Measurements from ENCODE around the gene INO80. TPM values are rescaled to one million over a fixed set of nuclear protein-coding genes. Genes with fewer than 3 reads are reported as not detected.

INO80 gene
- total and polyA plus RNA-seq, 7 donors, result 7.2 to 36.6 (median 17.1) TPM

DNA sequence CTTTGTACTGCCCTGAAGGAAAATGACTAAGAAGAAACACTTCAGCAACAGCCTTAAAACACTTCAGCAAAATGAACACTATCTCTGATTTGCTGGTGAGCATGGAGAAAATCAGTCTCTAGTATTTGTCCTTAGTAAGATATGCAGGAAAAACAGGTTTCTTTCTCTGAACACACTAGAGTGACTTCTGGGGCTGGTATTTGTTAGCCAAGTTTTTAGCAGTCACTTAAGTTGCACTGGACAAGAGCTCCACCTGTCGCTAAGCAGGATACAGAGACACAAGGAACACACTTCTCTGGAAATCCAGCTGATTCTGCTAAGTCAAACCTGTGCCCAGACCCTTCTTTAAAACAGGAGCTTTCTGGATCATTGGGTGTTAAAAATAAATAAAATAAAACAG lies 97.5 kb downstream of the INO80 start:
- no peak for DNase-seq
- WGBS, 2 donors, result 17 to 69% methylated on average over 1 of the region's 1 CpG
- H3K27me3 ChIP-seq, result no peaks in the 10 kb centered on the region
- H3K9me3 ChIP-seq, result no peaks in the 10 kb centered on the region
- no peak overlapping the region for H3K4me3 ChIP-seq
- TF ChIP-seq CTCF (IDR thresholded peaks at IDR 0.05) (peak in 1 of 4 experiments; percentile 12), EP300 (IDR thresholded peaks at IDR 0.05) (no peak), POLR2A (IDR thresholded peaks at IDR 0.05) (no peak), POLR2AphosphoS5 (IDR thresholded peaks at IDR 0.05) (no peak)
- intact Hi-C loops (cut with DNase I), result no loop called here
- H3K36me3 ChIP-seq, result peaks cover 11 to 62% (median 25%) of the 10 kb centered on the region in 4 donors
- no peak overlapping the region for H3K27ac ChIP-seq
- H3K4me1 ChIP-seq, result peaks cover 0 to 21% (median 6%) of the 10 kb centered on the region in 4 donors

- WGBS, 2 donors, result 41 to 49% methylated on average over 2 of the region's 2 CpGs
- Histone ChIP-seq H3K36me3 (peaks cover 11 to 62% (median 25%) of the 10 kb centered on the region in 4 donors), H3K27ac (peak overlapping the region in 1 of 4 donors; percentile 17), H3K27me3 (no peaks in the 10 kb centered on the region), H3K4me1 (peaks cover 0 to 11% (median 0%) of the 10 kb centered on the region in 4 donors), H3K9me3 (no peaks in the 10 kb centered on the region), H3K4me3 (no peak overlapping the region)
- DNase-seq, result no peak
- no peak for TF ChIP-seq POLR2A (IDR thresholded peaks at IDR 0.05)
- TF ChIP-seq CTCF (IDR thresholded peaks at IDR 0.05), result no peak
- TF ChIP-seq POLR2AphosphoS5 (IDR thresholded peaks at IDR 0.05), result no peak
- TF ChIP-seq EP300 (IDR thresholded peaks at IDR 0.05), result no peak
- intact Hi-C loops (cut with DNase I), result no loop called here
Measured at GRCh38 chr15:41017066-41017735, 98.9 kb downstream of the INO80 start.

- 77 to 81% methylated on average over 3 of the region's 3 CpGs for WGBS, 2 donors
- DNase-seq, result no peak
- TF ChIP-seq POLR2AphosphoS5 (IDR thresholded peaks at IDR 0.05) (no peak), EP300 (IDR thresholded peaks at IDR 0.05) (no peak), CTCF (IDR thresholded peaks at IDR 0.05) (no peak), POLR2A (IDR thresholded peaks at IDR 0.05) (no peak)
- H3K27ac ChIP-seq, result no peak overlapping the region
- H3K4me1 ChIP-seq, result peaks cover 0 to 11% (median 4%) of the 10 kb centered on the region in 4 donors
- H3K27me3 ChIP-seq, result no peaks in the 10 kb centered on the region
- peaks cover 4 to 41% (median 17%) of the 10 kb centered on the region in 4 donors for H3K36me3 ChIP-seq
- intact Hi-C loops (cut with DNase I), result no loop called here
- no peaks in the 10 kb centered on the region for H3K9me3 ChIP-seq
- H3K4me3 ChIP-seq, result no peak overlapping the region
Measured at GRCh38 chr15:41013691-41014414, 102.2 kb downstream of the INO80 start.

DNA sequence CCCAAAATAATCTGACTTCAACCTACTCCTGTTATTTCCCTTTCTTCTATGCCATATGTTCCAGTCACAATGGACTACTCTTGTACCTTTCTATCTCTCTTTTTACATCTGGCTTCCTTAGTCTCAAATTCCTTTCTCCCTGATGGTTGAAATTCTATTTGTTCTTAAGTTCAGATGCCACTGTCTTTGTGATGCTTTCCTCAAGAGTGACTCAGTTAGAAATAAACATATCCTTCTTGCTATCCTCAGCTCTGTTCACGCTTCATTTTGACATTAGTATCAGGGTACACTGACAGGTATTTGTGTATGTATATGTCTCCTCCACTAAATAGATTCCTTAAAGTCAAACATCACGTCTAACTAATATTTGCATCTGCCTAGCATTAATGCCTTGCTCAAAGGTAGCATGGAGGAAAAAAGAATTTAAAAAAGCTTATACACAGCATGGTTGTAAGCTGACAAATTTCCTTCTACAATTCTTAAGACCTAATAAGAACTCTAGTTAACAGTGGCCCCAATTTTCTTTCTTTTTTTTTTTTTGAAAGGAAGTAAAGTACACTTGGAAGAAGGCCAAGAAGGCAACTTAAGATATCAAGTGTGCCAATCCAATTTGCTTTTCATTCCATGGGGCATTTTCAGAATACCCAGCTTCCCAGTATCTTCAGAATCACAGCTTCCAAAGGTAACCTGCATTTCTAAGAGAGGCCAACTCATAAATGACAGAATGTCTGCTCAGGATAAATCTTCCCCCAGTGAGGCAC lies 104.8 kb downstream of the INO80 start:
- Histone ChIP-seq H3K36me3 (peaks cover 0 to 26% (median 11%) of the 10 kb centered on the region in 4 donors), H3K4me3 (no peak overlapping the region), H3K27ac (no peak overlapping the region), H3K27me3 (no peaks in the 10 kb centered on the region), H3K9me3 (no peaks in the 10 kb centered on the region), H3K4me1 (peaks cover 0 to 8% (median 0%) of the 10 kb centered on the region in 4 donors)
- WGBS, 2 donors, result 86 to 94% methylated on average over 2 of the region's 2 CpGs
- TF ChIP-seq CTCF (IDR thresholded peaks at IDR 0.05), result no peak
- no peak for TF ChIP-seq EP300 (IDR thresholded peaks at IDR 0.05)
- no peak for TF ChIP-seq POLR2A (IDR thresholded peaks at IDR 0.05)
- no peak for TF ChIP-seq POLR2AphosphoS5 (IDR thresholded peaks at IDR 0.05)
- DNase-seq, result no peak
- intact Hi-C loops (cut with DNase I), result no loop called here

Measured in sigmoid colon (tissue), 7 donors.